HG02840 (cell line): Measurements from ENCODE around the gene FLVCR2.

ENCODE experiments used
- ATAC-seq: cut with Tn5 transposase; IDR thresholded peaks from one replicate; pipeline ENCODE4 v1.9.1; 2021; ENCODE audit warnings: mild to moderate bottlenecking, moderate library complexity, moderate number of reproducible peaks; ENCODE audit not compliant: unreplicated experiment, low FRiP score

Gene FLVCR2

GRCh38 chr14:75553761-75554364 is 24.6 kb upstream of the FLVCR2 start:
- ATAC-seq = no peak

DNA sequence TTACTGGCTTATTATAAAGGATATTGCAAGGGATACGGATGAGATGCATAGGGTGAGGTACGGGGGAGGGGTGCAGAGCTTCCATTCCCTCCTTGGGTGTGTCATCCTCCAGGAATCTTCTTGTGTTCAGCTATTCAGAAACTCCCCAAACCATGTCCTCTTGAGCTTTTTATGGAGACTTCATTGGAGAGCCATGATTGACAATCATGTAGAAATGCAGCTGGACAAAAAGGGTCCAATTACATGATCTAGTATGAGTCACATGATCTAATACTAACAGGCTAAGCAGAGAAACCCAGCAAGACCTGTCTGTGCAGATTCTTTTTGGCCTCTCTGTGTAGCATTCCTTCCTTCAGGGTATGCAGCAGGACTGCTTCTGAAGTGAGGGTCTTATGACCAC is 23.9 kb upstream of the FLVCR2 start:
- ATAC-seq = no peak

- no peak for ATAC-seq
Observed at GRCh38 chr14:75558440-75558839, 20.0 kb upstream of the FLVCR2 start.

DNA sequence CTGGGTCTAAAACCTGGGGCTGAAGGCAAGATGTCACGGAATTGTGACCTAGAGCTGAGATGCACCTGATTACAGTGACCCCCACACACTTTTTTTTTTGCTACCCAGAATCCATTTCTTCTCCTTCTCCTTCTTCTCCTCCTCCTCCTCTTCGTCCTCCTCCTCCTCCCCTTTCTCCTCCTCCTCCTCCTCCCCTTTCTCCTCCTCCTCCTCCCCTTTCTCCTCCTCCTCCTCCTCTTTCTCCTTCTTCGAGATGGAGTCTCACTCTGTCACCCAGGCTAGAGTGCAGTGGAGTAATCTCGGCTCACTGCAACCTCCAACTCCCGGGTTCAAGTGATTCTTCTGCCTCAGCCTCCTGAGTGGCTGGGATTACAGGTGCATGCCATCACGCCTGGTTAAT is 19.4 kb upstream of the FLVCR2 start:
- no peak for ATAC-seq

DNA sequence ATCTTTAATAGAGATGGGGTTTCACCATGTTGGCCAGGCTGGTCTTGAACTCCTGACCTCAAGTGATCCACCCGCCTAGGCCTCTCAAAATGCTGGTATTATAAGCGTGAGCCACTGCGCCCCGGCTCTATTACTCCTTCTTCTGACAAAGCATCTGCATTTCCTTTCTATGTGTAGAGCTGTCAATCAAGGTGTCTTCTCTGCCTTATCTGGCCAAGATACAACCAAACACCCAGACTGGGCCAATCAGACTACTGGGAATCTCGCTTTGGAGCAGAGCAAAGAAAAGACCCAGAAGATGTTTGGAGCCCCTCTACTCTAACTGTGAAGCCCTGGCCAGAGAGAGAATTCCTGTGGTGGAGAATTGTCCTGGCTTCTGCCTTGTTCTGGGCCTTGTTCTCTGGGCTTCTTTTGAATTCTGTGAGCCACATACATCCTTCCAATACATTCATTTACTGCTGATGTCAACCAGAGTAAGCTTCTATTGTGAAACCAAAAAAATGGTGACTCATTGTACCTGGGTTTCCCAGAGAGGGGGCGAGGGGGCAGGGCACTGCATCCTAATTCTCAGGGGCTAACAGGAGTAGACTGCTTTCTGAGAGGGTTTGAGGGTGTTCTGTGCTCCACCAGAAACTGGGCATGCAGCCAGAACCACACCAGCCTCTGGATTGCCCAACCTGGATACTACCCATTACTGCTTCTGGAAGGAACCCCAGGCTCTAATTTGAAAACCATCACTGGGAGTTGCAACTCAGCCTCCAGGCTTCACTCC is 18.8 kb upstream of the FLVCR2 start:
- ATAC-seq = no peak

- ATAC-seq = no peak
Observed at GRCh38 chr14:75561013-75561432, 17.4 kb upstream of the FLVCR2 start.

GRCh38 chr14:75562089-75562488 is 16.3 kb upstream of the FLVCR2 start:
- no peak for ATAC-seq

- no peak for ATAC-seq
Observed at GRCh38 chr14:75562489-75562888, 15.9 kb upstream of the FLVCR2 start.

DNA sequence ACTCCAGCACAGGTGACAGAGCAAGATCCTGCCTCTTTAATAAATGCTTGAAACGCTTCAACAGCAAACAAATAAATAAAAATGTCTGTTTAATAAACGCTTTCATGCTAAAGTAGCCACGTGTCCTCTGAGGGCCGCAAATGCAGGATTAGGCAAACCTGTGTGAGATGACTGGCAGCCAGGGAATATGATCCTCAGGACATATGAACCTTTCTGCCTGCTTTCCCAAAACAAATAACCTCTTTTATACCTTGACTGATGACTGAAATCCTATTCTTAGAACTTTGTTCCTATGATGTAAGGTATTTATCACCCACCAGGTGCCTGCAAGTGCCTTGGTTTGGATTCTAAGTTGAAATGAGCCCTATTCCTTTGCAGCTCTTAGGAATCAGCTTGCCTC is 14.5 kb upstream of the FLVCR2 start:
- no peak for ATAC-seq

- ATAC-seq = no peak
Observed at GRCh38 chr14:75565056-75565455, 13.4 kb upstream of the FLVCR2 start.

- no peak for ATAC-seq
Observed at GRCh38 chr14:75566321-75566720, 12.1 kb upstream of the FLVCR2 start.

DNA sequence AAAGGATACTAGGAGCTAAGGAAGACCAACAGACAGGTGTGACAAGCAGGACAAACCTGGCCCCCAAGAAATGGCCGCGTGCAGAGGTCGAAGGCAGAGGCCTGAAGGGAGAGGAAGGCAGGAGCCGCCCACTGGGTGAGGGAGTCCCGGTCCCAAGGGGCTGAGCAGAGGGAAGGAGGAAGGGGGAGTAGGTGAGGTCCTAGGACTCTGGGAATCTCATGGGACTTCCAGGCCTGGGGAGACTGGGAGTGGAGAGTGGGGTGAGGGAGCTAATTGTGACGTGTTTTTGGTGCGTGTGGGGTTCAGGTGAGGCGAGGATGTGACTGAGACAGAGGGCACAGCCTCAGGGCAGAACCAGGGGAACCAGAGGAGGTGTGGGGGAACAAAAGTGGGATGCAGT is 11.7 kb upstream of the FLVCR2 start:
- no peak for ATAC-seq

DNA sequence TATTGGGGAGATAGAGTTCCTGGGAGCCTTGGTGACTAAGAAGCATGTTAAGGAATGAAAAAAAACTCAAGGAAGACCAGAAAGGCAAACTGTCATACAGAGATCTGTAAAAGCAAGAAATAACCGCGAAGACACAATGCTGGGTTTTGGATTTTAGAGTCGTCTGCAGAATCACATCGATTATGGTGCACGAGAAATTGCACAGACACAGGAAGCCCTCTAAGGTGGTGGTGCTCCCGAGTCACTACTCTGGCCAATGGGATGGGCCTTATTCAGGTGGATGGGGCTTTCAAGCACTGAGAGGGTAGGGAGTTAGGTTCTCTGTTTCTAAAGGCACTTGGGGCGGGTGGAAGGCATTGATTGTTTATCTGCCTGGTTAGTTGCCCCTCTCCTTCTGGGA is 10.3 kb upstream of the FLVCR2 start:
- no peak for ATAC-seq

GRCh38 chr14:75568791-75569190 is 9.6 kb upstream of the FLVCR2 start:
- no peak for ATAC-seq

DNA sequence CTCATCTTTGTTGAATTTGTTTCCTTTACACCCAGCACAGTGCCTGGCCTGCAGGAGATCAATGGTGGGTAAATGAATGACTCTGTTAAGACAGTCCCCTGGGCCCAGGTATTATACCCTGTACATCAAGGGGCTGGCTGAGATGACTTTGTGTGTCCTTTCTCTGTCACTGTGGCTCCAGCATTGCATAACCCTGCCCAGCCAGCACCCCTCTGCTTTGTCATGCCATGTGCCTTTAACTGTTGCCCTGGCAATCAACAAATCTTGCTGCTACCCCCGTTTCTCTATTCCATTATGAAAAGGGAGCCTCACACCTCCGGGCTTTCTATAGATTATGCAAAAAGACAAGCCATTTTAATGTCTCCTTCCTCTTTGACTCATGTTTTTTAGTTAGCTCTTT is 7.6 kb upstream of the FLVCR2 start:
- ATAC-seq = no peak

DNA sequence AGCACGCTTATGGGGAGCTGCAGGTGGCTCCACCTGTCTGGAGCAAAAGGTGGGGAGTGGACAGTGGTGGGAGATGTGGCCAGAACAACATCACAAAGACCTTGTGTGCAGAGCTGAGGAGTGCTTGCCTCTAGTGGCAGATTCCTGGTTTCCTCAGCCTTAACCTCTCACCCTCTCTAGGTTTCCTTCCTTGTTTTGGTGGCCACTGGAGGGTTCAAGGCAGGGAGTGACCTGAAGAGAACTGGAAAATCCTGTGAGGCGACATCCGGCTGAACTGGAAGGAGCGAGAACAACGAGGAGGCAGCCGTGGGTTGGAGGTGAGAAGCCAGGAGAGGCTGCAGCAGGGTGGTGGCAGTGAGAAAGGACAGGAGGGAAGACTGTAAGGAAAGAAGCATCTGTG is 6.3 kb upstream of the FLVCR2 start:
- ATAC-seq = no peak

DNA sequence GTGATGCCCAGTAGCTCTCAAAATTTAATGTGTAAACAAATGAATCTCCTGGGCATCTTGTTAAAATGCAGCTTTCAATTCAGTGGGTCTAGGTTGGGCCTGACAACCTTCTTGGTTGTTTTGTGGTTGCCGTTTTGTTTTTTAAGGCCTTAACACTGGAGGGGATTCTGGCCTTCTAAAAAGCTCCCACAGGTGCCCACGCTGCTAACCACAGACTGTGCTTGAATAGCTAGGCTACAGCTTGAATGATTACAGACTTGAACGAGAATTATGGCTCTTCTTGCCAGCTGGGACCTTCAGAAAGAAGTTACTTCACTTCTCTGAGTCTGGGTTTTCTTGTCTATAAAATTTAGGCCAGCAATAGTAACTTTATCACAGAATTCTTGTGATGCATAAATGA is 1.3 kb upstream of the FLVCR2 start:
- ATAC-seq = no peak

- peak; percentile 81 for ATAC-seq
Observed at GRCh38 chr14:75577729-75578101, 705 bp upstream of the FLVCR2 start.

GRCh38 chr14:75578786-75579337 is 442 bp downstream of the FLVCR2 start:
- ATAC-seq = no peak

- no peak for ATAC-seq
Observed at GRCh38 chr14:75579338-75579864, 981 bp downstream of the FLVCR2 start.

- ATAC-seq = no peak
Observed at GRCh38 chr14:75579882-75580281, 1.5 kb downstream of the FLVCR2 start.

- no peak for ATAC-seq
Observed at GRCh38 chr14:75587388-75587787, 9.0 kb downstream of the FLVCR2 start.
